Suppressor macrophage treated with lipopolysaccharide for 4 hours (primary cell): ENCODE results near the gene EPHA6.
"Not testable (repeated sequence)": the region's sequence is repeated elsewhere in the genome, so short reads cannot be mapped to it uniquely, and the experiment has no call there.

Experiments used
- DNase-seq: peaks from one replicate; pipeline ENCODE4 v3.0.0-alpha.2; 2020

Gene EPHA6

DNA sequence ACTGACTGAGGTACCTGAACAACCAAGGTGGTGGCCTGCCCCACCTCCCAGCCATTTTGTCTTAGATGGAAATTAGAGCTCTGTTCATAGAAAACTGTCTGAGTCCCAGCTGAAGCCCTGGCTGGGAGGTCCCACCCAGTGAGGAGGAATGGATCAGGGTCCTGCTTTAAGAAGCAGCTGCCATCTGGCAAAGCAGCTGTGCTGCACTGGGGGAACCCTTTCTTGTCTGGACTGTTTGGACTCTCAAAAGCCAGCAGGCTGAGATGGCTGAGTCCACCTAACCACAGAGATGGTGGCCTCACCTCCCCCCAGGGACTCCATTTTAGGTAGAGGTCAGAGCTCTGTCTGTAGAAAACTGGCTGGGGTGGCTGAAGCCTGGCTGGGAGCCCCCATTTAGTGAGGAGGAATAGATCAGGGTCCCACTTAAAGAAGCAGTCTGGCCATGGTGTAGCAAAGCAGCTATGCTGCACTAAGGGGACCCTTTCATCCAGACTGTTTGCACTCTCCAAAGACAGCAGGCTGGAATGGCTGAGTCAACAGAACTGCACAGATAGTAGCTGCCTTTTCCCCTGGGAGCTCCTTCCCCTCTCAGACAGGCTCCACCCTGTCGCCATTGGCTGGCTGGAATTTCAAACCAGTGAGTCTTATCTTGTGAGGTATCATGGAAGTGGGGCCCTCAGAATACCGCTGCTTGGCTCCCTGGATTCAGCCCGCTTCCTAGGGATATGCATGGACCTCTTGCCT is 116.9 kb downstream of the EPHA6 start:
- DNase-seq = no peak

DNA sequence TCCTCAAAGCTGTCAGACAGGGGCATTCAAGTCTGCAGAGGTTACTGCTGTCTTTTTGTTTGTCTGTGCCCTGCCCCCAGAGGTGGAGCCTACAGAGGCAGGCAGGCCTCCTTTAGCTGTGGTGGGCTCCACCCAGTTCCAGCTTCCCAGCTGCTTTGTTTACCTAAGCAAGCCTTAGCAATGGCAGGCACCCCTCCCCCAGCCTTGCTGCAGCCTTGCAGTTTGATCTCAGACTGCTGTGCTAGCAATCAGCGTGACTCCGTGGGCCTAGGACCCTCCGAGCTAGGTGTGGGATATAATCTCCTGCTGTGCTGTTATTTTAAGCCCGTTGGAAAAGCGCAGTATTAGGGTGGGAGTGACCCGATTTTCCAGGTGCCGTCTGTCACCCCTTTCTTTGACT is 127.7 kb downstream of the EPHA6 start:
- DNase-seq = not testable (repeated sequence)

DNA sequence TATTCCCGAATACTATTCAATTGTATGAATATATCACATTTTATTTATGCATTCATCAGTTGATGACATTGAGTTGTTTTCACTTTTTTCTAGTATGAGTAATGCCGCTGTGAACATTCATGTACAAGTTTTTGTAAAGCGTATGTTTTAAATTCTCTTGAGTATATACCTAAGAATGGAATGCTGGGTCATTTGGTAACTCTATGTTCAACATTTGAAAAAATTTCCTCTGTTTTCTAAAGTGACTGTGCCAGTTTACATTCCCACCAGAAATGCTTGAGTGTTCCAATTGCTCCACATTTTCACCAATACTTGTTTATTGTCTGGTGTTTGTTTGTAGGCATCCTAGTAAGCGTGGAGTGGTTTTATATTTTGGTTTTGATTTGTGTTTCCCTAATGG is 144.5 kb downstream of the EPHA6 start:
- no peak for DNase-seq

DNA sequence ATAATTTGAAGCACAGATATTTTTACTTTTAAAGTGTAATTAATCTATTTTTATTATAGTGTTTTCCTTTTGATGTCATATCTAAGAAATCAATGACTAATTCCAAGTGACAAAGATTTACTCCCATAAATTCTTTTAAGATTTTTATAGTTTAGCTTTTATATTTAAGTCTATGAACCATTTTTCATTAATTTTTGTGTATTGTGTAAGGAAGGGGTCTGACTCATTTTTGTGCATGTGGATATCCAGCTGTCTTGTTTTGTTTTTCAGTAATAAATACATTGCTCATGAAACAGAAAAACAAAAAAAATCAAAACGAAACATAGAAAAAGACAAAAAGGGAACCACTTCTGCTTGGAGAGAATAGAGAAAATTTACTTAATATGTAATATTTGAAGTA is 145.1 kb downstream of the EPHA6 start:
- no peak for DNase-seq

DNA sequence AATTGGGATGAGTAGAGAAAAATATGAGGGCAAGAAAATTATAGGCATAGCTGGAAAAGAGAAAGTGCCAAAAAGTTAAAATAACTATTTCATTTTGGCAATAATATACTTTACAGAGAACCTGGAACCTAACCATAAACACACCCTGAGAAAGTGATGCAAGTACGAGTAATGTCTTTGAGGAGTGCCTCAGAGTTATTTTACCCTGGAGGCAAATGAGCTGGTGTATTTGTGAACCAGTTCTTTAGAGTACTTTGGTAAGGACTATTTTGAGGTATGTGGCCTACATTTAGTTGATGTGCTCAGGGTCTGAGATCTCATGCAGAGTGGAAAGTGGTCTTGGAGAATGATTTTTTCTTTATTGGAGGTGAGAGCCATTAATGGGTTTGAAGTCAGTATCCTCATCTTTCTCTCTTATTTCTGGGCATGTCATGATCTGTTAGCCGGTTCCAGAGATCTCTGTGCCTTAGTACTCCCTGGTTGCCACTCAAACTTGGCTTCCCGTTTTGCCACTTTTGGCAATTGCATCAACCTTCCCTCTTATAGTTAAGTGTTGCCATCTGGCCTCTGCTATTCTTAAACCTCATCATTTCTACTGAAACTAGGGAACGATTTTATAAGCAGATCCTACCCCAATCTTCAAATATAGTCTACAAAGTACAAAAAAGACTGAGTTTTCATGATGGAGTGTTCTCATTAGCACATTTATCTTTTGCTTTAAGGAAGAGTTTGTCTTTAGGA is 145.7 kb downstream of the EPHA6 start:
- no peak for DNase-seq

DNA sequence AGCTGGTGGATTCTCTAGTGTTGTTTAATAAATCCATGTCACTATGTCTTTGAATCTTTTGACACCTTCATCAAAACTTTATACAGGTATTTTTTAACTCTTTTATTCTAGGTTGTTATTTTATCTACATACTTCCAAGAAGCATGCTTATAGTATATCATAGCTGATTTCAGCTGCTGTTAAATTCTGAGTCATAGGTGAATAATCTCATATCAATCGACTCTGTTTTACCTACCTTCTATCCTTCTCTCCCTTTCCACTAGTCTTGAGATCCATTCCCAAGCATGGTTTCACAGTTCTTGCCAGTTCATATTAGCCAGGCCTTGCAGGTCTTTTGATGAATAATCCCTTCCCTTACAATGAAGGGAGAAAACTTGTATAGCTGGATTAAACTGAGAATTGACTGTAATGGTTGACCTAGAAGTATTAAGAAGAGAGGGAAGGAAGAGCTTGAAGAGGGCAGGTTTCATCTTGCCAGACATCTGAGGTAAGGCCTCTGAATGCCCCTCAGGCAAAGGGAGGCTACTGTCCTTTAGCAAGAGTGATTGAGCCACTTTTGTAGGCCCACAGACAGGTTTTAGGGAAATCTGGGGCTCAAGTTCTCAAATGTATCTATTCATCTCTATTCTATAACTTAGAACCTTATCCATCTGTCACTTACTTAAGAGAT is 146.4 kb downstream of the EPHA6 start:
- DNase-seq = no peak

DNA sequence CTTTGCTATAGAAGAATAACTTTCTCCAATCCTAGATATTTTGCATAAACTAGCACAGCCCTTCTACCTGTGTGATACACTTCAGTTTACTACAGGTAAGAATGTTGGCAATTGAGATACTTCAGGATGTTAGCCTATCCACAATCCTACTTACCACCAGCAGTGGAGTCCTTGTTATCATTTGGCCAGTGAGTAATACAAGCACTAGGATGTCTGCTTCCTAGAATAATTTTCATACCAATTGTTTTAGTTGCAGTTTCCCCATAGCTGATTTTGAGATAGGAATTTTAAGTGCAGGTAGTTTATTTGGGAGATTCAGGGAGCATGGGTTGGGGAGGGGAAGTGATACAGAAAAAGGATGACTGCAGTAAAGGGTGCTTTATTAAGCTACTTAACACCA is 147.2 kb downstream of the EPHA6 start:
- no peak for DNase-seq

DNA sequence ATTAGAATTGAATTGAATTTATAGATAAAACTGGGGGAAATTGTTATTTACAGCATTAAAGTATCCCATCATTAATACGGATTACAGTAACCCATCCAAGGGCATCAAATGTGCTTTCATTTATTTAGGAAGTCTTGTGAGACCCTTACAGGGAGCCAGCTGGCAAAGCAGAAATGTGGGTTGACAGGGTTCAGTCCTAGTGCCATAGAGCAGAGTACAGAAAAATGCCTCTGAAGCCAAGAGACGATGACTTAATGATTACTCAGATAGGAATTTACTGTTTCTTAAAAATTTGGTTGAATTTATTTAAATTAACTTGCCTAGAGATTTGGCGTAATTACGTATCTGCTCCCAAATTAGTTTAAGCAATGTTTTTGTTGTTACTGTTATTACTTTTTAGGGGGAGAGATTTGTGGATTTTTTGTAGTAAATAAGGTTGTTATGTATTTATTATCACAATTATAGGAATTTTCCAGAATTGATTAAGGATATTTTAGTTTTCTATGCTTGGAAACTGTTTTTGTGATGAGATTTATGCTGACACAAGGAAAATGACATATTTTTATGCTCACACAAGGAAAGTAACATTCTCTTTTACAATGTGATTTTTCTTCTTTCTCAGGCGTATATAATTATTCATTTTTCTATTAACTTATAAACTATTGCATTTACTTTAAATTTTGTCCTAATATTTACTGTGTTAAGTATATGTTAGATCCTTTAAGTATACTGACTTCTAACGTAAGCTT is 152.0 kb downstream of the EPHA6 start:
- DNase-seq = no peak

DNA sequence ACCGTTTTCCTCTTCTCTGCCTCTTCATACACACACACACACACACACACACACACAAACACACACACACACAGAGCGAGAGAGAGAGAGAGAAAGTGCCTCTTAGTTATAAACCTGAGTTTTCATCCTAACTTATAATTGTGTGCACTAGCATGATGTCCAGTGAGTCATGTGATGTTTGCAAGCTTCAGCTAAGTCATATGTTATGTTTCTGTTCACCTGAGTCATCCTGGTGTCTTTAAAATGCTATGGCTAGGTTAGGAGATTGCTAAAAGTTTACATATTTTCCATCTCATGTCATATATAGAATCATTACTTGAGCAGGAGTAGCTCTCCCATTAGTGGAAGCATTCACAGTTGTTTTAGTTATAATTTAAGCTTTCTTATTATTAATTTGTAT is 155.8 kb downstream of the EPHA6 start:
- DNase-seq = no peak

DNA sequence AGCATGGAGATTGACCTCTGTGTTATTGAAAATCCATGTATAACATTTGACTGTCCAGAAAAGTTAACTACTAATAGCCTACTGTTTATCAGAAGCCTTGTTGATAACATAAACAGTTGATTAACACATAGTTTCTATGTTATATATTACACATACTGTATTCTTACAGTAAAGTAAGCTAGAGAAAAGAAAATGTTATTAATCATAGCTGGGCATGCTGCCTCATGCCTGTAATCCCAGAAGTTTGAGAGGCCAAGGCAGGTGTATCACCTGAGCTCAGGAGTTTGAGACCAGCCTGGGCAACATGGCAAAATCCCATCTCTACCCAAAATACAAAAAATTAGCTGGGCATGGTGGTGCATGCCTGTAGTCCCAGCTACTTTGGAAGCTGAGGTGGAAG is 163.3 kb downstream of the EPHA6 start:
- no peak for DNase-seq

DNA sequence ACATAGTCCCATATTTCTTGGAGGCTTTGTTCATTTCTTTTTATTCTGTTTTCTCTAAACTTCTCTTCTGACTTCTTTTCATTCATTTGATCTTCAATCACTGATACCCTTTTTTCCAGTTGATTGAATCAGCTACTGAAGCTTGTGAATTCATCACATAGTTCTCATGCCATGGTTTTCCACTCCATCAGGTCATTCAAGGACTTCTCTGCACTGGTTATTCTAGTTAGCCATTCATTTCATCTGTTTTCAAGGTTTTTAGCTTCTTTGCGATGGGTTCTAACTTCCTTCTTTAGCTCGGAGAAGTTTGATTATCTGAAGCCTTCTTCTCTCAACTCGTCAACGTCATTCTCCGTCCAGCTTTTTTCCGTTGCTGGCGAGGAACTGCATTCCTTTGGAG is 169.3 kb downstream of the EPHA6 start:
- not testable (repeated sequence) for DNase-seq

DNA sequence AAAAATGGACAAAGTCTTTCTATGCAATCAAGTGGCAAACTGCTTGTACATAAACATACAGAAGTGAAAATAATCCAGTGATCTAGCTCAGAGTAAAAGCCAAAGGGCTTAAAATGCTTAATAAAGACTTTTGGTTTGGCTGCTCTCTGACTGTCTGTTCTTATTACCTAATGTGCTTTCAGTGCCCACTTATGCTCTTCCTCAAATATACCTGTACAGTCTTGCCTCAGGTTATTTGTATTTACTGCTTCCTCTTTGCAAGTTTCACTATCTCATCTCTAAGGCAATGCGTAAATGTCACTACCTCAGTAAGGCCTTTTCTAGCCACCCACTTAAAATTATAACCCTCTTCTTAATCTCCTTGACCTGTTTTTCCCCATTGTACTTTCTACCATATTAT is 171.8 kb downstream of the EPHA6 start:
- DNase-seq = no peak

DNA sequence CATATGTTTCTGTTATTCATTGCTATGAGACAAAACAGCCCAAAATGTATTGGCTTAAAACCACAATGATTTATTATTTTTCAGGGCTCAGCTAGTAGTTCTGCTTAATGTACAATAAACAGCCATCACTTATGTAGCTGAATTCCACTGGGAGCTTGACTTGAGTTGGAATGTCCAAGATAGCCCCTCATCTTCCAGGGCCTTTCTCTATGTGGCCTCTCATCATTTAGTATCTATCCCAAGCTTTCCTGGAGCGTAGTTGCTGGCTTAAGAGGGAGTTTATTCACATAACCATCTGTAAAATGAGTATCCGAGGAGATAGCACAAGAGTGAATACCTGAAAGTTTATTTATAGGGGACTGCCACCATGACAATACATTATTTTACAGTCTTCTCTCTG is 176.8 kb downstream of the EPHA6 start:
- no peak for DNase-seq

DNA sequence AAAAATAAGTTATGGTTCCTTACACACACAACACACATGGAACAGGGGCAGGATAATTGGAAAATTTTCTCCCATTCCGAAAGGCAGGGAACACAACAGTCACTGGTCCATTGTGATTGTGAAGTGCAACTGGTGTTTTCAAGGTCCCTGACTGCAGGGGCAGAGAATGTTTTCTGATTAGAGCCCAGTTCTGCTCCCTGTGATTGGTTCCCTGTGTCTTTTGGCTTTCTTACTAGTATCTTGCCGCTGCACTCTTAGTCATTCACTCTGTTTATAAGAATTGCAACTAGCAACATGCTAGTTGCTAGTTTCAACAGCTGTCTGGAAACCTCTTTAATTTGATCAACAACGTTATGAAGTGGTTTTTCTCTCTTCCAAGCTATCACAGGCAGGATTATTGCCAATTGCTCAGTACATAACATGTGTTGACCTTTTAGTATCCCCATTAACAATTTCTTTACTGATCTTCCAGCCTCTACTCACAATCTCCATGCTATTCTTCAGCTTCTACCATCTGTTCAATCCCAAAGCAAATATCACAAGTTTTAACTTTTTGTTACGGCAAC is 177.5 kb downstream of the EPHA6 start:
- DNase-seq = no peak

DNA sequence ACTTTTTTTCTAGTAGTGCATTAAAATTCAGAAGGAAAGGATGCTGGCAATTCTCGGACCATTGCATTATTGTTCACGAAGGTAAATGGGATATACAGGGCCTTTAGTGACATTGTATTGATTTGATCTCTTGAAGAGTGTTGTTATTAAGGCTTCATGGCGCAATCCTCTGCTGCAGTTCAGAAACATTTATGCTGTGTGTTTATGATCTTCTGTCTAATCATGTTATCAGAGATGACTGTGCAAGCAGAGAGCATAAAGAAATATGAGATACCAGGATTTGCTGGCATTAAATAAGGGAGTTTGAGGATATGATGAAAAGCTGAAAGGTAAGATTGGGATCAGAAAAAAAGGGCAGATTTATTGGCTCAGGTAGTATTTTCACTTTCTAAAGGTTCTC is 180.6 kb downstream of the EPHA6 start:
- no peak for DNase-seq

DNA sequence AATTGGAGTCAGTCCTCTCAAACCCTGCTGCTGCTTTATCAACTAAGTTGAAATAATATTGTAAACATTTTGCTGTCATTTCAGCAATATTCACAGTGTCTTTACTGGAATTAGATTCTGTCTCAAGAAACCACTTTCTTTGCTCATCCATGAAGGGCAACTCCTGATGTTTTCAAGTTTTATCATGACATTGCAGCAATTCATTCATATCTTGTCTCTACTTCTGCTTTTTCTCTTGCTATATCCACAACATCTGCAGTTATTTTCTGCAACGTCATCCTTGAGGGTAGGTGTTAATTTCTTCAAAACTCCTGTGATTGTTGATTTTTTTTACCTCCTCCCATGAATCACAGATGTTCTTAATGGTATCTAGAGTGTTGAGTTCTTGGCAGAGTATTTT is 181.6 kb downstream of the EPHA6 start:
- no peak for DNase-seq

DNA sequence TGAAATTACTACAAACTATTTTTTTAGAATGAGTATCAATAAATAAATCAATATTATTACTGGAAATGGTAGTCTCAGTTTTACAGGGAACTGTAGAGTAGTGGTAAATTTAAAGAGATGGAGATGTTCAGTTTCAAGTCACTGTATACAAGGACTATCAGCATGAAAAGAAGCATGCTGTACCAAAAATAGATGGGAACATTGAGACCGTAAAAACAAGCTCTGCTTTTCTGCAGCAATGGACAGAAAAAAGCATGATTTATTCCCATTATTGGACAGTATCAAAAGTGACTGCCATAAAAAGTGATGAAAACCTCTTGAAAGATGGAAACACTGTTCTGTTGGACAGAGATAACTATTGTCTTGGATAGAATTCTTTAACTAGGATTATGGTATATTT is 187.2 kb downstream of the EPHA6 start:
- DNase-seq = no peak

DNA sequence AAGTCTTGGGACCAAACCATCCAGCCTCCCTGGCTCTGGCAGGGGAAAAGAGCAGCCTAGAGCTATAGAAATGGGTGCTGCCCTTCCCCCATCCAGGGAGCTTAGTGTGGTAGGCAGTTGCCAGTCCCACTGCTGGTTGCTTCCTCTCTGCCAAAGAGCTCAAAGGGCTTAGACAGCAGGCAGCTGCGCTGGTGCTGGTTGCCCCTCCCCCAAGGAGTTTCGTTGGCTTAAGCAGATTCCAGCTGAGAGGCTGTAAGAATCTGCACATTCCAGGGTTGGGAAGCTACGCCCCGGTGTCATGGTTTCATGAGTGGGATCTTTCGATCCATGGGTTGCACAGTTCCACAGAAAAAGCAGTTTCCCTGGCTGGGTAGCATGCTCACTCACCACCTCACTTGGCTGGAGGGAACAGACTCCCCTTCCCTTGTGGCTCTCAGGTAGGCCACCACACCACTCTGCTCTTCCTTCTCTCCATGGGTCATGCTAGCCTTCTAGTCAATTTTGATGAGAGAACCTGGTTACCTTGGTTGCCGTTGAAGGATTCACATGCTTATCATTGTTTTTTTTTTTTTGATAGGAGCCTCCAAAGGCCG is 195.1 kb downstream of the EPHA6 start:
- no peak for DNase-seq

DNA sequence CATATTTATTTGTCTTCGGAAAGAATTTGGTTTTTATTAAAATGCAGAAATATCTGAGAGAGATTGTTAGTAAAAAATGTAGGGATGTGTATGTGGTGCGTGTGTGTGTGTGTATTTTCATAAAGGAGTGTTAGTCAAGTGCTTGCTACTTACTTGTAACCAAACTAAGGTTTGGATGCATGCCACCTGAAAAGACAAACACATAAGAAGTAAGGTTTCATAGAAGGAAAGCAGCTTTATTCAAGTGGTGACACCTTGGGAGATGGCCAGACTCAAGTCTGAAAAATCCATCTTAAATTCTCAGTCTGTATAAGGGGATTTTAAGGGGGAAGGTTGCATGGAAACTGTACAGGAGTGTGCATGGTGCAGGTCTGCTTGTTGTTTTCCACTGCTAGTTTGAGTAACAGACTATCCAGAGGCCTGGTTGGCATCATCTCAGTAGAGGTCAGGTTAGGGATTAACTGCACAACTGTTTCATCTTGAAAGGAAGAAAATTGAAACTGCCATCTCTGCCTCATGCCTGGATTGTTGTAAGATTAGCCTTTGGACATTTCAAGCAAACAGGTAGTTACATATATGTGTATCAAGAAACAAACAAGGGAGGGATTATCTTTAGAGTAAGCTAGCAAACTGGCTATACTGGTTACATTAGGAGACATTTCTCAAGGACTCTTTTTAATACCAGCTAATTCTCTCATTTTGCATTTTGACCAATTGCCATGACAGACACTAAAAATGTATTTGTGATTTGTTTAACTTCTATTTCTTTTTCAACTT is 196.7 kb downstream of the EPHA6 start:
- DNase-seq = no peak

DNA sequence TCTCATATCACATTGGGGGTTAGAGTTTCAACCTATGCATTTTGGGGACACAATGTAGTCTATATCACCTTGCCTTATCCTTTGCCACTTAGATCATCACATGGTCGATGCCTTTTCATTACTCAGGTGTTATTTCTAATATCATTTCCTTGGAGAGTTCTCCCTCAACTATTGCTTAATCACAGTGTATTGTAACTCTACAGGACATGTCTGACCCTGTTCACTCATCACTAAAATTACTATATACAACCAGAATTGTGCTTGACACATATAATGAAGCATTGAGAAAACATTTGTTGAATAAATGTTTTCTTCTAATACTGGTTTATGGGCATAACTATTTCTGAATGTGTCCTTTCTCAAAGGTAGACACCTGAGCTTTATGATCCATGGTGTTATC is 207.4 kb downstream of the EPHA6 start:
- no peak for DNase-seq

DNA sequence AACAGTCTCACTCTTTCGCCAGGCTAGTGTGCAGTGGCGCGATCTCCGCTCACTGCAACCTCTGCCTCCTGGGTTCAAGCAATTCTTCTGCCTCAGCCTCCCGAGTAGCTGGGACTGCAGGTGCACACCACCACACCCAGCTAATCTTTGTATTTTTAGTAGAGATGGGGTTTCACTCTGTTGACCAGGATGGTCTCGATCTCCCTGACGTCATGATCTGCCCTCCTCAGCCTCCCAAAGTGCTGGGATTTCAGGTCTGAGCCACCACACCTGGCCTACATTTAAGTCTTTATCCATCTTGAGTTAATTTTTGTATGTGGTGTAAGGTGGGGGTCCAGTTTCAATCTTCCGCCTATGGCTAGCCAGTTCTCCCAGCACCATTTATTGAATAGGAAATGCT is 211.2 kb downstream of the EPHA6 start:
- DNase-seq = not testable (repeated sequence)

DNA sequence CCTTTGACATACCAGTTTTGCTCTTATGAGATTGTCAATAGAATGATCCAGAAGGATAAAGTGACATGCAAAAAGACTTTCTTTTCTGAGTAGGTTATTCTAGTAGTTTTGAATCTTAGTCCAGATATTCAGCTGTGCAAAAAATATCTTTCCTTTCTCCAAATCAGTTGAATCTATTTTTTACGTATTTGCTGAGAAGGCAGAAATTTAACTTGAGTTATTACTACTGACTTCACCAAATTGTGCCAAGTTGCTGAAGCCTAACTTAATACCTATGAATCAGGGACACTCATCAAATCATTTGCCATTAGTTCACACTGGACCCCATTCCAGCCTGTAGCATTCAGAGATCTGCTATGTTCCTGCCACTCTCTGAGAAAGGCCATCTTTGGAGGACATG is 215.6 kb downstream of the EPHA6 start:
- no peak for DNase-seq
